ENCODE measurements around the gene COX5A. TPM values are rescaled to one million over a fixed set of nuclear protein-coding genes. Genes with fewer than 3 reads are reported as not detected.

The COX5A gene
- total and polyA plus RNA-seq, 10 donors: 83.2 to 247 (median 114) TPM

- peaks cover 0 to 12% (median 0%) of the 10 kb centered on the region in 6 donors for H3K36me3 ChIP-seq
- no peaks in the 10 kb centered on the region for H3K9me3 ChIP-seq
- WGBS, 5 donors: 0 to 1% (median 1%) methylated on average over 16 to 52 of the region's 52 CpGs
- H3K4me3 ChIP-seq: peak within 1 kb of the TSS; percentile 57 to 89 (median 73)
- DNase-seq: peak; percentile 97
- peaks cover 43 to 54% (median 52%) of the 10 kb centered on the region in 6 donors for H3K4me1 ChIP-seq
- peak in 1 of 3 donors; percentile 72 for TF ChIP-seq POLR2A (IDR thresholded peaks at IDR 0.05)
- peak; percentile 94 to 98 (median 97) for TF ChIP-seq POLR2AphosphoS5 (IDR thresholded peaks at IDR 0.05)
- peak in 3 of 11 experiments; percentile 14 to 18 (median 14) for TF ChIP-seq CTCF (IDR thresholded peaks at IDR 0.05 in 8 of 11, conservative IDR thresholded peaks at IDR 0.05 in 3 of 11)
- intact Hi-C loops (cut with DNase I; ENCODE audit: low total_unique reads): no loop called here
- no peaks in the 10 kb centered on the region for H3K27me3 ChIP-seq (replicated peaks in 1 of 7)
- peak within 1 kb of the TSS; percentile 92 to 99 (median 96) for H3K27ac ChIP-seq
Measured at GRCh38 chr15:74873036-74873755, 64.7 kb downstream of the COX5A start, which contains the start of gene SCAMP2. TSS of gene SCAMP2 (minus strand) at chr15:74873365. CDS start at chr15:74873255, 110 bp downstream.

GRCh38 chr15:74872702-74873035, 65.2 kb downstream of the COX5A start:
- Histone ChIP-seq H3K36me3 (peaks cover 0 to 12% (median 0%) of the 10 kb centered on the region in 6 donors), H3K9me3 (no peaks in the 10 kb centered on the region), H3K4me1 (peaks cover 49 to 60% (median 57%) of the 10 kb centered on the region in 6 donors), H3K27ac (peak overlapping the region; percentile 92 to 99 (median 96)), H3K27me3 (replicated peaks in 1 of 7) (no peaks in the 10 kb centered on the region), H3K4me3 (peak overlapping the region; percentile 57 to 89 (median 73))
- WGBS, 5 donors: 0 to 1% (median 1%) methylated on average over 8 to 11 of the region's 11 CpGs
- no peak for TF ChIP-seq POLR2AphosphoS5 (IDR thresholded peaks at IDR 0.05)
- no peak for TF ChIP-seq CTCF (IDR thresholded peaks at IDR 0.05 in 8 of 11, conservative IDR thresholded peaks at IDR 0.05 in 3 of 11)
- no peak for TF ChIP-seq POLR2A (IDR thresholded peaks at IDR 0.05)
- DNase-seq: no peak
- intact Hi-C loops (cut with DNase I; ENCODE audit: low total_unique reads): no loop called here

DNA sequence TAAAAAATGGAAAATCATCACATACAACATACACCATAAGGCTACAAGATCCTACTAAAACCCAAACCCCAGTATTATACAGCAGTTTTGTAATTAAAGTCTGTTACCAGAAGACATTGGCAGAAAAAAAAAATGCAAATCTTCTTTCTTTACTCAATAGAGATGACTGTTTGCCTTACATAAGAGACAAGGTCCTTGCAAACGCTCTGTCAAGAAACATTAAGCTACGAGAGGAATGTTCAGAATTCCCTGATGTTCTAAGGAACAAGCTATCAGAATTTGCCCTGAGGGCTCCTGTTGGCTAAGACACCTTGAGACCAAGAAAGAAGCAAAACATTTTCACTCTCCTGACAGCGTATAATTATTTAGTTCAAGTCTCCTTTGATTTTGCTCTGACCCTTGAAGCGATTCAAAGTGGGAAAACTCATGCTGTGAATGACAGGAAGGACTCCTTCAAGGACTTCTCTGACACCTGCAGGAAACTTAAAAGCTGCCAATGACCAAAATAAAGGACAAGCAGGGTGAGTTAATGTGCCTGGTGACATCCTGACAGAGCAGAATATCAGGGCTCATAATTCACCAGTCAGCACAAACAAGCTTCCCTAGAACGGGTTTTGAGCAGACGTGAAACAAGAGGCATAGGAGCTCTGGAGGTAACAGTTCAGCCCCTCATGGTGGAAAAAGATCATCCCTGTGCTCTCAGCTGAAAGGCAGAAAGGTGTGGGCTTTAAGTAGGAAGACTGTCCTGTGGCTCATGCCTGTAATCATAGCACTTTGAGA, 67.2 kb downstream of the COX5A start:
- peak overlapping the region; percentile 69 to 99 (median 94) for H3K27ac ChIP-seq
- H3K4me1 ChIP-seq: peaks cover 62 to 80% (median 76%) of the 10 kb centered on the region in 6 donors
- H3K9me3 ChIP-seq: no peaks in the 10 kb centered on the region
- intact Hi-C loops (cut with DNase I; ENCODE audit: low total_unique reads): no loop called here
- DNase-seq: no peak
- no peaks in the 10 kb centered on the region for H3K27me3 ChIP-seq (replicated peaks in 1 of 7)
- WGBS, 5 donors: 7 to 15% (median 8%) methylated on average over 6 of the region's 6 CpGs
- peak overlapping the region in 3 of 8 donors; percentile 4 to 89 (median 61) for H3K4me3 ChIP-seq
- TF ChIP-seq POLR2AphosphoS5 (IDR thresholded peaks at IDR 0.05): no peak
- no peak for TF ChIP-seq POLR2A (IDR thresholded peaks at IDR 0.05)
- no peak for TF ChIP-seq CTCF (IDR thresholded peaks at IDR 0.05 in 8 of 11, conservative IDR thresholded peaks at IDR 0.05 in 3 of 11)
- peaks cover 0 to 18% (median 0%) of the 10 kb centered on the region in 6 donors for H3K36me3 ChIP-seq

Small RNA genes within 50 kb of the gene (small RNA-seq; reads per million reads assigned to genes)
- gene RF00019: 0 reads per million in 4 donors

Other genes with a start within 250 kb of the COX5A start
- 10 to 100 TPM; 14.8 to 32.5 (median 26.3) TPM for gene EDC3, start 242.0 kb downstream of the COX5A start, total RNA-seq
- gene EDC3, start 242.0 kb downstream of the COX5A start, polyA plus RNA-seq: 10 to 100 TPM in 2 of 3 donors, 1 to 10 TPM in 1; 8.3 to 13.4 (median 10.3) TPM
- 1 to 10 TPM in 1 of 7 donors, not detected in 6; 1.1 TPM for gene CYP1A1, start 212.5 kb downstream of the COX5A start, total RNA-seq
- under 1 TPM; 0.03 to 0.06 (median 0.04) TPM for gene CYP1A1, start 212.5 kb downstream of the COX5A start, polyA plus RNA-seq
- not detected for gene CYP1A2, start 189.2 kb downstream of the COX5A start, total RNA-seq
- gene CYP1A2, start 189.2 kb downstream of the COX5A start, polyA plus RNA-seq: not detected
- gene CSK, start 156.0 kb downstream of the COX5A start, total RNA-seq: 100 to 1,000 TPM; 121 to 281 (median 197) TPM
- gene CSK, start 156.0 kb downstream of the COX5A start, polyA plus RNA-seq: 100 to 1,000 TPM; 150 to 244 (median 187) TPM
- gene LMAN1L, start 125.2 kb downstream of the COX5A start, total RNA-seq: 100 to 1,000 TPM in 4 of 7 donors, 10 to 100 TPM in 3; 55.3 to 164 (median 106) TPM
- 10 to 100 TPM in 2 of 3 donors, 1 to 10 TPM in 1; 2.4 to 36.8 (median 25.6) TPM for gene LMAN1L, start 125.2 kb downstream of the COX5A start, polyA plus RNA-seq
- gene CPLX3, start 111.4 kb downstream of the COX5A start, total RNA-seq: 10 to 100 TPM; 17.7 to 73.7 (median 37.0) TPM
- gene CPLX3, start 111.4 kb downstream of the COX5A start, polyA plus RNA-seq: 100 to 1,000 TPM in 2 of 3 donors, 10 to 100 TPM in 1; 28.9 to 207 (median 127) TPM
- gene ULK3, start 94.9 kb downstream of the COX5A start, total RNA-seq: 10 to 100 TPM; 51.7 to 74.6 (median 57.7) TPM
- gene ULK3, start 94.9 kb downstream of the COX5A start, polyA plus RNA-seq: 10 to 100 TPM; 33.2 to 71.5 (median 64.7) TPM
- 100 to 1,000 TPM in 5 of 7 donors, 10 to 100 TPM in 2; 84.3 to 129 (median 113) TPM for gene SCAMP2, start 64.7 kb downstream of the COX5A start, total RNA-seq
- 10 to 100 TPM; 34.7 to 48.1 (median 38.5) TPM for gene SCAMP2, start 64.7 kb downstream of the COX5A start, polyA plus RNA-seq
- 10 to 100 TPM; 25.6 to 49.9 (median 41.0) TPM for gene MPI, start 48.0 kb downstream of the COX5A start, total RNA-seq
- gene MPI, start 48.0 kb downstream of the COX5A start, polyA plus RNA-seq: 10 to 100 TPM; 16.4 to 29.6 (median 20.5) TPM
- 100 to 1,000 TPM in 1 of 7 donors, 10 to 100 TPM in 6; 54.6 to 103 (median 69.8) TPM for gene FAM219B, start 31.2 kb downstream of the COX5A start, total RNA-seq
- gene FAM219B, start 31.2 kb downstream of the COX5A start, polyA plus RNA-seq: 10 to 100 TPM; 18.6 to 31.3 (median 20.1) TPM
- gene RPP25, start 18.7 kb upstream of the COX5A start, total RNA-seq: 10 to 100 TPM in 6 of 7 donors, 1 to 10 TPM in 1; 7.9 to 18.9 (median 15.4) TPM
- gene RPP25, start 18.7 kb upstream of the COX5A start, polyA plus RNA-seq: 10 to 100 TPM in 2 of 3 donors, 1 to 10 TPM in 1; 4.6 to 11.4 (median 10.9) TPM
- 10 to 100 TPM in 3 of 7 donors, 1 to 10 TPM in 4; 6.6 to 20.0 (median 8.7) TPM for gene SCAMP5, start 57.5 kb upstream of the COX5A start, total RNA-seq
- 1 to 10 TPM; 1.8 to 7.1 (median 3.8) TPM for gene SCAMP5, start 57.5 kb upstream of the COX5A start, polyA plus RNA-seq
- 10 to 100 TPM; 13.8 to 29.0 (median 21.9) TPM for gene PPCDC, start 85.5 kb upstream of the COX5A start, total RNA-seq
- 10 to 100 TPM; 21.2 to 28.0 (median 23.1) TPM for gene PPCDC, start 85.5 kb upstream of the COX5A start, polyA plus RNA-seq

Measured in spleen (tissue), 11 donors.